ENCODE data around the gene FCRLB.
"Not testable (repeated sequence)": the region's sequence is repeated elsewhere in the genome, so short reads cannot be mapped to it uniquely, and the experiment has no call there.

FCRLB gene, protein sequence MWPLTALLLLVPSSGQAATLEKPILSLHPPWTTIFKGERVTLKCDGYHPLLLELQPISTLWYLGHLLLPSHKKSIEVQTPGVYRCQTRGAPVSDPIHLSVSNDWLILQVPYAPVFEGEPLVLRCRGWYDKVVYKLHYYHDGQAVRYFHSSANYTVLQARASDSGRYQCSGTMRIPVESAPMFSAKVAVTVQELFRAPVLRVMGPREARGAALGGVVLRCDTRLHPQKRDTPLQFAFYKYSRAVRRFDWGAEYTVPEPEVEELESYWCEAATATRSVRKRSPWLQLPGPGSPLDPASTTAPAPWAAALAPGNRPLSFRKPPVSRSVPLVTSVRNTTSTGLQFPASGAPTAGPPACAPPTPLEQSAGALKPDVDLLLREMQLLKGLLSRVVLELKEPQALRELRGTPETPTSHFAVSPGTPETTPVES

DNA sequence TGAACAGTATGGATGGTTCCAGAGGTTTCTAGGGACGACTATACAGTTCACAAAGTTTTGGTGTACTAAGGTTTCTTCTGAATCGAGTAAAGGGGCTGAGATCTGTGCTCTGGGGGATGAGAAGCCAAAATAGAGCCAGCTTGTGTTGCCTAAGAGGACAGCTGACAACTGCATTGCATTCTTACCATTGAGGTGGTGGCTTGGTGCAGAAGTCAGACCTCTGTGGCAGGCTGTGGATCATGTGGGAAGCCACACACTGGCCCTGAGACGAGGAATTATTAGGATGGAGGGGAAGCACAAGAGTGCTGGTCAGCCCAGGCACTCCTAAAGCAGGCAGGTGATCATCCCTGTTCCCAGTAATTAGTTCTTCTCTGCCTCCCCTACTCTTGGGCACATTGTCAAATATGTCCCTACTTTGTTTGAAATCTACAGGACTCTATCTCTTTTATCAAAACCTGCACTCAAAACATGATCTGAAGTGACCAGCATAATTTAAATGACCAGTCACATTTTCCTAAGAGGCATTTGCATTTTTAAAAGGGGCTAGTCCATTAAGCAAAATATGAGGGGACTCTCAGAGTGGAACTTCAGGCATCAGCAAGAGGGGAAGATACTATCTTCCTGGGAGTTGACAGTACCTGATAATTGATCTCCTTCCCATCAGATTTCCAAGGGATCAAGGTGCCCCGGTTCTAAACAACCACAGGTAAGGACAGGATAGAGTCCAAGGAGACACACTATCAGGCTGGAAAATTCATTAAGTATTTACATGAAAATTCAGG lies at the start of gene FCRLB:
TSS of gene FCRLB (plus strand) at position 589 of the 782 bp plus-strand sequence. CDS start 1,129 bp downstream, outside the sequence.
- no peak for DNase-seq

DNA sequence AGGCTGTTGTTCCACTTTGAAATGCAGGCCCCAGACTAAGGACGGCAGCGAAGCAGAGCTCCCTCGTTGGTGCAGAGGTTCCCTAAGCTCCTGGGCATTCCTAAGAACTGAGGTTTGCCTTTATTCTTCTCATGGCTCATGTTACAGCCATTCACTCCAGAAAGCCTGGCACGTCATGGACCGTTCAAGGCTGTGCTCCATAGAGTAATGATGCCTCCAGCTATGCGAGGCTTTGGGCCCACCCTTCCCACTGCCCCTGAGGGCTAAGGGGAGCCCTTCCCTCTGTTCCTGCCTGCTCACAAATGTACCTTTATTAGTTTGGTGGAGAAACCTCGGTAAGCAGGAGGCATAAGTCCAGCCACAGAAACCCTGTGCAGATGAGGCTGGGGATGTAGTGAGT lies 47.9 kb upstream of the FCRLB start:
- not testable (repeated sequence) for DNase-seq

DNA sequence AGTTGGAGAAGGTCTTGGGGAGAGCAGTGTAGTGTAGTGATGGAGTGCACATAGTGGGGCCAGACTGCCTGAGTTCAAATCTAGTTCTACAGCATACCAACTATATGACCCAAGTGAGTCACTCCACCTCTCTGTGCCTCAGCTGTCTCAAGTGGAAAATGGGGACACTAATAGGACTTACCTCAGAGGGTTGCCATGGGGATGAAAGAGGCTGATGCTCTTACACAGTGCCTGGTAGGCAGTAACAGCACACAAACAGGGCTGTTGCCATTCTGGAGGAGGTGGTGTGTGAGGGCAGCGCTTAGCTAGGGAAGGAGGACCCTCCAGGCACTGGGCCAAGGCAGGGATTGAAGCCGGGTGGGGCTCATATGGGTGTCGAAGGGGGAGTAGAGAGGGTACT lies 46.9 kb upstream of the FCRLB start:
- DNase-seq: not testable (repeated sequence)

DNA sequence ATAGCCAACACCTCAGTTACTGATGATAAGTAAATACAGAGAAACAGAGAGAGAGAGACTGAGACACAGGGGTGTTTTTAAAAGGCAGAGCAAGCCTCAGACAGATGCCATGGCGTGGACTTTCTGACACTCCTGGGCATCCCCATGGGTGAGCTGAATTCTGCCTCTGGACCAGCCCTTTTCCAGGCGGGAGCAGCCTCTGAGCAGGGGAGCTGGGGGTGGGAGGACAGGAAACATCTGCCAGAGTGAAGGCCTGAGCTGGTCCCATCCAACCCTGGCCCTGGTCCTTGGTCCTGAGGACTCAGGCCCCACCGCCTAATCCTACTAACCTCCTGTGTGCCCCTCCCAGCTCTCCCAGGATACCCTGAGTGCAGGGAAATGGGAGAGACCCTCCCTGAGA lies 46.4 kb upstream of the FCRLB start:
- DNase-seq: not testable (repeated sequence)

DNA sequence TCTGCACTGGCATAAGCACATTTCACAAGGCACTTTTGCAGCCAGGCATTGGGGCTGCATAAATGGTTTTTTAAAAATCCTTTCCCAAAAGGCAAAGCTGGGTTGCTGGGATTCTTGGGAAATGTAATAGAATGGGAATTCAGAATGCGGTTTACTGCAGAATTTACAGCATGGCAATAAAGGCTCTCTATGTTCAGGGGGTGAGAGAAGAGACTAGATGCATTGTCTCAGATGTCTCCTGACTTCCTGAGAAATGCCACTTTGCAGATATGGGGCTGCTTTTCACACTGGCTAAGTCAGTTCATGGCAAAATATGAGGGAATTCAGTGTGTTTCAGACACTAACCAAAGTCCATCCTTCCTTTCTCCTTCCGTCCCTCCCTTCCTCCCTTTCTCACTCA lies 44.9 kb upstream of the FCRLB start:
- DNase-seq: no peak

DNA sequence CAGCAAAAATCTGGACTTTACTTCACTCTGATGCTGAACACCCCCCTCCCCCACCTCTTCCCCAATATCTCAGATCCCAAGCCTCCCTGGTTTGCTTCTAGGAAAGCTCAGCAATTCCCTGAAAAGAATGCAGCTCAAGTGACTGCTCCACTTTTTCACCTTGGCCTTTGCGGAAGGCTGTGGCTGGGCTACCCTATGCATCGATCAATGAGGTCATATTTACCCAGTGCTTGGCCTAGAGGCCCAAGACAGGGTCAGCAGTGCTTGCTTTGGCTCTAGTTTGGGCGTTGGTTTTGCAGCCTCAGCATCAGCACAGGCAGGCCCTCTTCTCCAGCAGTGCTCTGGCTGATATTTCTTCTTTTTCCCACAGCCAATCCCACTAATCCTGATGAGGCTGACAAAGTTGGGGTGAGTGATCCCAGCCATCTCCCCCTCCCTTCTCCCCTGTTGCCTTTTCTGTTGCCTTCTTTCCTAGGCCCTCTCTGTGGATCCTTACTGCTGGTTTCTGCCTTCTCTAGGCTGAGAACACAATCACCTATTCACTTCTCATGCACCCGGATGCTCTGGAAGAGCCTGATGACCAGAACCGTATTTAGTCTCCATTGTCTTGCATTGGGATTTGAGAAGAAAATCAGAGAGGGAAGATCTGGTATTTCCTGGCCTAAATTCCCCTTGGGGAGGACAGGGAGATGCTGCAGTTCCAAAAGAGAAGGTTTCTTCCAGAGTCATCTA lies 44.2 kb upstream of the FCRLB start:
- no peak for DNase-seq

DNA sequence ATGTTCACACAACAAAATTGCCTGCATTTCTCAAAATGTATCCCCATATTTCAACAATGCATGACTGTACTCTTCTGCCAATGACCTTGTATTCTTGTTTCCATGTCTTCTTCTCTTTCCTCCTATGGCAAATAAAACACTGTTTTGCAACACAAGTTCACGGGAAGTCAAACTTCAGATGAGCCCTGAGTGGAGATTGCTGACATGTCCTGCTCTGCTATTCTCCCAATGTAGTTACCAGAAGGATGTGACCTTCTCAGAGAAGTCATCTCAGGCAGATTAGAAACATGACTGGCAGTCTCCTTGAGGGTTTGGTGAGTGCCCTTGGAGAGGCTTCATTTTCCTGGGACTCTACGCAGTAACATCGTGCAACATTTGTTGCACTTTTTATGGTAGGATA lies 42.8 kb upstream of the FCRLB start:
- no peak for DNase-seq

DNA sequence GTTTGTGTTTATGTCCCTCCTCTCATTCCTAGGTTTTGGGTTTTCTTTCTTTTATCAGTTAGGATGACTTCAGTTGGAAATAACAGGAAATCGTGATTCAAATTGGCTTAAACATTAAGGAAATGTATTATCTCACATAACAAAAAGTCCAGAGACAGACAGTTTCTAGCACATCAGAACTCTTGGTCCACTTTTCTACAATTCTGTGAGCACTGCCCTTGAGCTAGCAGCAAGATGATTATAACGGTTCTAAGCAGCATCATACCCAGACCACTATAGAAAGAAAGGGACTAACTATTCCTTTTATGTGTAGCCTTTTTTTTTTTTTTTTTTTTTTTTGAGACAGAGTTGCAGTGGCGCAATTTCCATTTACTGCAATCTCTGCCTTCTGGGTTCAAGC lies 39.5 kb upstream of the FCRLB start:
- DNase-seq: no peak

DNA sequence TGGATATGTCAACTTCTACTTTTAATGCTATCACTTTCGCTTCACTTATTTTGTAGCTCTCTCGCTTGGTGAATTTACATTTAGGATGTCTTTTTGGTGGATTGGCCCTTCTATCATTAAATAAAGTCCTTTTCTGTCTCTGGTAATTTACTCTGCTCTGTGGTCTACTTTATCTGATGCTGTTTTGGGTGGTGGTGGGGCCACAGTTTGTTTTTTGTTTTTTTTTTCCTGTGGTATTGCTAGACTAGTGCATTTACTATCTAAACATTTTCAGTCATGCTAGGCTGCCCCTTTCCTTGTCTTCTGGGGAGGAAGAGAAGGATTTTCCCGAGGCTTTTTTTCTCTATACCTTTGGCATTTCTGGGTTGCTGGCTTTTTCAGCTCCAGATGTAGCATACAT lies 32.4 kb upstream of the FCRLB start:
- DNase-seq: no peak

DNA sequence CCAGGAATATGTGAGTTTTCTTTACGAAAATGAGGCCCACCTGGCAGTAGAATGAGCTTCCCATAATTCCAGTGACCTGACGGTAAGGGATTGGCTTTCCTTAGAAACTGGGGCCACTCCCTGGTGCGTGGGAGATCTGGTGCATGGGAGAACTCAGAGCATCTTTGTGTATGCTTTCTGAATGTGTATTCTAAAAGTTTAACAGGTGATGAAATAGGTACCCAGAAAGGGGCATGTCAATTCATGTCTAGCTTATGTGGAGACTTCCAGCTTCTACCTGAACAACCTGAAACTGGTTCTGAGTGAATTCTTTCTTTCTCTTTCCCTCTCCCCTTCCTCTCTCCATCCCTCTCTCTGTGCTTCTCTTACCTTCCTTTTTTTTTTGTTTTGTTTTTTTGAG lies 29.5 kb upstream of the FCRLB start:
- DNase-seq: no peak

DNA sequence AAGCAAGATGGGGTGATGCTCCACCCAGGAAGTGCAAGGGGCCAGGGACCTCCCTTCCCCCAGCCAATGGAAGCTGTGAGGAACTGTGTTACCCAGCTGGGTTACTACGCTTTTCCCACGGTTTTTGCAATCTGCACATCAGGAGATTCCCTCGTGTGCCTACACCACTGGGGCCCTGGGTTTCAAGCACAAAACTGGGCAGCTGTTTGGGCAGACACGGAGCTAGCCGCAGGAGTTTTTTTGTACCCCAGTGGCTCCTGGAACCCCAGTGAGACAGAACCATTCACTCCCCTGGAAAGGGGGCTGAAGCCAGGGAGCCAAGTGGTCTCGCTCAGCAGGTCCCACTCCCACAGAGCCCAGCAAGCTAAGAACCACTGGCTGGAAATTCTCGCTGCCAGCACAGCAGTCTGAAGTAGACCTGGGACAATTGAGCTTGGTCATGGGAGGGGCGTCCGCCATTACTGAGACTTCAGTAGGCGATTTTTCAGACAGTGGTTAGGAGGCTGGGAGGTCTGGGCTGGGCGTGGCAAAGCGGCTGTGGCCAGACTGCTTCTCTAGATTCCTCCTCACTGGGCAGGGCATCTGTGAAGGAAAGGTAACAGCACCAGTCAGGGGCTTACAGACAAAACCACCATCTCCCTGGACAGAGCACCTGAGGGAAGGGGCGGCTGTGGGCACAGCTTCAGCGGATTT lies 28.2 kb upstream of the FCRLB start:
- DNase-seq: peak; percentile 56

DNA sequence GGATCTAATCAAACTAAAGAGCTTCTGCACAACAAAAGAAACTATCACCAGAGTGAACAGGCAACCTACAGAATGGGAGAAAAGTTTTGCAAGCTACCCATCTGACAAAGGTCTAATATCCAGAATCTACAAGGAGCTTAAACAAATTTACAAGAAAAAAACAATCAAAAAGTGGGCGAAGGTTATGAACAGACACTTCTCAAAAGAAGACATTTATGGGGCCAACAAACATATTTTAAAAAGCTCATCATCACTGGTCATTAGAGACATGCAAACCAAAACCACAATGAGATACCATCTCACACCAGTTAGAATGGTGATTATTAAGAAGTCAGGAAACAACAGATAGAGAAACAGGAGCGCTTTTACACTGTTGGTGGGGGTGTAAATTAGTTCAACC lies 23.0 kb upstream of the FCRLB start:
- DNase-seq: not testable (repeated sequence)

DNA sequence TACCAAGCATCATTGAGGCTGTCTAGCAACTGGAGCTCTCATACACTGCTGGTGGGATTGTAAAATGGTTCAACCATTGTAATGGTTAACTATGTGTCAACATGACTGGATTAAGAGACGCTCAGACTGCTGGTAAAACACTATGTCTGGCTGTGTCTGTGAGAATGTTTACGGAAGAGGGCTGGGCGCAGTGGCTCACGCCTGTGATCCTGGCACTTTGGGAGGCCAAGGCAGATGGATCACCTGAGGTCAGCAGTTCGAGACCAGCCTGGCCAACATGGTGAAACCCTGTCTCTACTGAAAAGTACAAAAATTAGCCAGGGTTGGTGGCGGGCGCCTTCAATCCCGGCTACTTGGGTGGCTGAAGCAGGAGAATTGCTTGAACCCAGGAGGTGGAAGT lies 19.1 kb upstream of the FCRLB start:
- DNase-seq: peak; percentile 57

DNA sequence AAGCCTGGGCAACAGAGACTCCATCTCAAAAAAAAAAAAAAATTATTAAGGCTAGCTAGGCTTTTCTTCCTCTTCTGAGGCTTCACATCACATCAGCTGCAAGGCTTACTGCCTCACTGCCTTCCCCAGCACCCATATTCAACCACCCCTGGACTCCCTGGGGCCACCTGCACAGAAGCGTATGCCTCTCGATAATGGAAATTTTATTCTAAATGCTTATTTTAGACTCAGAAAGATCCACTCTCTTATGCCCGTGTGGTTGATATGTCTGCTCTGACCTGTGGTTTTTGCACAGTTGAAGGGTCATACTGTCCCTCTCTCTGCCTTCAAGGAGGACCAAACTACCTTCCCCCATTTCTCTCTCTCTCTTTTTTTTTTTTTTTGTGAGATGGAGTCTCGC lies 15.8 kb upstream of the FCRLB start:
- no peak for DNase-seq

DNA sequence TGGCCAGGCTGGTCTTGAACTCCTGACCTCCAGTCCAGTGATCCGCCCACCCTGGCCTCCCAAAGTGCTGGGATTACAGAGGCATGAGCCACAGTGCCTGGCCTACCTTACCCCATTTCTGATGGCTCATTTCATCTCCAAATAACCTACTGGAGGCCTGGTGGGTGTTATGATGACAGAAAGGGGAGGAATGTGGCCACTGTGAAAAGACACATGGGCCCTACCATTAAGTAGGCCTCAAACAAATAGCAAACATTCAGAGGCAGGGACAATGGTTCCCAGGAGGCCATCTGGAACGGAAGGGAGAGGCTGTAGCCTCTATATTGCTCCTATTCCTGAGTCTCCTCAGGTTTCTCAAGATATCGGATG lies 15.2 kb upstream of the FCRLB start:
- DNase-seq: no peak

DNA sequence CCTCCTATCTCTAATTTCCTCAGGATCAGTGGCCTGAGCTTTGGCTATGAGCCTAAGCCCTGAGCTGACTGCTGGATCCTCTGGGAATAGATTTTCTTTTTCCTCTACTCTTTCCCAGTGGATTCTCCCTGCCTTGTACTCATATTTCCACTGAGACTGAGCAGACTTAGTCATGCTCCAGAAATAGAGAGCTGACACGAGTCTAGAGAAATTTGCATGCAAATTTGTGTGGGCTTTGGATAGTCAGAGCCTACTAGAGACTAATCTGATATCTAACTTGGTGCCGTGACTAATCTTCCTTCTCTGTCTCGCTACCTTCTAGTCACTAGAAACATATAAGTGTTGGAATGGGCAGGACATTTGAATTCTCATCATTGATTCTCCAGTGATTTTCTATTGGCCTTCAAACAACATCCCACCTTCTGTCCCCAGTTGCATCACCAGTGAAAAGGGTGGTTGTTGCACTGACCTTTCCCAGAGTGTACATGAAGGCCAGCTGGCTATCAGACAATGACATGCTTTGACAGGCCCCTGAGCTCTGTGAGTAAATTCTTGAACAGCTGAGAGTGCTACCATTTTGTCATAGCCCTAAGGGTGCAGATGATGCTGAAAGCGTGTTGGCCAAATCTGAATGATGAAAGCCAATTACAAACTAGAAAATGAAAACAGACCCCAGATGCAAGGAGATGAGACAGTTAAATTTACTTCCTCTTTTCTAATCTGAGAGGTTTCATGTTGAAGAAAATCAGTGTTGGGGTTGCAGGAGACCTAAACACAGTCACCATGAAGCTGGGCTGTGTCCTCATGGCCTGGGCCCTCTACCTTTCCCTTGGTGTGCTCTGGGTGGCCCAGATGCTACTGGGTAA lies 14.6 kb upstream of the FCRLB start, which contains the start of gene FCRLA:
TSS of gene FCRLA (plus strand) at position 748 of the 866 bp plus-strand sequence. CDS start at position 784, 36 bp downstream.
- DNase-seq: no peak

DNA sequence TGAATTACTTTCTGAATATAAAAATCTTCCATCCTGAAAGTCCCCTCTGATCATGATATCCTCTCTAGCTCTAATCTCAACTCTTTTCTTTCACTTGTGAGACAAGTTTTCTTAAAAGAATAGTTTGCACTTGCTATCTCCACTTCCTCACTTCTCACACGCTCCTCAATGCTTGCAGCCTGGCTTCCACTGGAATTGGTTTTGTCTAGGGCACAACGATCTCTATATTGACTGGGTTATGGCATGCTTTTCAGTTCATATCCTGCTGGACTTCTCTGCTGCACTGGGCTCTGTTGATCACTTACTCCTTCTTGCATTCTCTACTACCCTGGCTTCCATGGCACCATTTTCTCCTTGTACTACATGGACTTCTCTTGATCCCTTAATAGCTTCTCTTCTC lies 13.8 kb upstream of the FCRLB start:
- no peak for DNase-seq

DNA sequence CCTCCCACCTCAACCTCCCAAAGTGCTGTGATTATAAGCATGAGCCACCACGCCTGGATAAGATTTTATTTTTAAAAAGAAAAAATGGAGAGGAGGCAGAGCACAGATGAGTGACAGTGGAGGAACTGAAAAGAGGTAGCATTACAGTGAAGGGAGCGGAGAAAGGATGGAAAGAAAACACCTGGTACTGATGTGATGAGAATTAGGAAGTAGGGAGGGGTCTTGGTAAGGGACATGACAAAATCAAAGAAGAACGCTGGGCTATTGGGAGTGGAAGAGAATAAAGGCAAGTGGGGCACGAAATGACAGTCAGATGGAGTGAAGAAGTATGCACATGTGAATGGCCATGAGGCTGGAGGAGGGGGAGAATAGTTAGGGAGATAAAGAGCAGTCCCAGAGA lies 12.0 kb upstream of the FCRLB start:
- no peak for DNase-seq

DNA sequence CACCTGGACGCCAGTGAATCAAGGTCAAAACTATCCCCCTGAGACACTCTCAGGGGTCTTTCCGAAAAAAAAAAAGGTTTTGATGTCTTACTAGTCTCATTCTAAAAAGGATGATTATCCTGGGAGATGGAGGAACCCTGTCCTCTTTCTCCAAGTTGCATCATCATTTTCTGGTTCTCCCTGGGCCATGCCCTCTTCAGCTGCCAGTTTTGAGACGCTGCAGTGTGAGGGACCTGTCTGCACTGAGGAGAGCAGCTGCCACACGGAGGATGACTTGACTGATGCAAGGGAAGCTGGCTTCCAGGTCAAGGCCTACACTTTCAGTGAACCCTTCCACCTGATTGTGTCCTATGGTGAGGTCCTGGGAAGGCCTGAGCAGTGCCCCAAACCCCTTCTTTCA lies 10.8 kb upstream of the FCRLB start:
- DNase-seq: no peak

DNA sequence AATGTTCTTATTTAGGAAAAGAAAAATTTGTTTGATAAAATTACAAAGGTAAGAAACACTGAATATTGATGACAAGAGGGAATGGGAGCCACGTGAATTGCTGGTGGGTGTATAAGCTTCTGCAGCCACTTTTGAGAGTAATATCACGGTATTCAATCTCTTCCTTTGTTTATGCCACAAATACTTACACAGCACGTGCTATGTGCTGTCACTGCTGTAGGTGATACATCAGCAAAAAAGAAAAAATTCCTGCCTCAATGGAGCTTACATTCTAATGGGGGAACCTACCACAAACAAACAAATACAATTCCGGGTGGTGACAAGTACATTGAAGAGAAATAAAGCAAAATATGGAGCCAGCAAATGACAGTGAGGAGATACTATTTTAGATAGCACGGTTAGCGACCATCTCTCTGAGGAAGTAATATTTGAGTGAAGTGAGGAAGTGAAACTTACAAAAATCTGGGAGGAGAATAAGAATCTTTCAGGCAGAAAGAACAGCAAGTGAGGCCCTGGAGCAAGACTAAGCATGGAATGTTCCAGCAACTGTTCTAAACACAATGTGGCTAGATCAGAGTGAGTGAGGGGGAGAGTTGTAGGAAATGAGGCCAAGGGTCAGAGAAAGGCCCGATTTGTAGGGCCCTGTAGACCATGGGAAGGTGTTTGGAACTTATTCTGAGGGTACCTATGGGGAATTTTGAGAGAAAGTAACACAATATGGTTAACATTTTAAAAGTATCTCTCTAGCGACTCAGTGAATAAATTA lies 2.6 kb upstream of the FCRLB start:
- DNase-seq: no peak

DNA sequence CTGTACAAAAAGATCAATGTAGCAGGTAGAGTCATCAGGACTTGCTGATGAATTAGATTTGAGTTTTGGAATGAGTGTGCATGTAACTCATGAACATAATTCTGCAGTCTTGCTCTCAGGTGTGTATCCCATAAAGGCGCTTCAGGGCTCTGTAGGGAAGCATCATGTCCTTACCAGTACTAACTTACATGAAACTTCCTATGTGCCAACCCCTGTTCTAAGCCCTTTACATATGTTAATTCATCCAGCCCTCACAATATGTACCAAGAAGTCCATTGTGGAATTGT lies 2.1 kb upstream of the FCRLB start:
- DNase-seq: no peak
